Measurements from ENCODE around the gene USP36.
"Not testable (repeated sequence)": the region's sequence is repeated elsewhere in the genome, so short reads cannot be mapped to it uniquely, and the experiment has no call there.

The USP36 gene

DNA sequence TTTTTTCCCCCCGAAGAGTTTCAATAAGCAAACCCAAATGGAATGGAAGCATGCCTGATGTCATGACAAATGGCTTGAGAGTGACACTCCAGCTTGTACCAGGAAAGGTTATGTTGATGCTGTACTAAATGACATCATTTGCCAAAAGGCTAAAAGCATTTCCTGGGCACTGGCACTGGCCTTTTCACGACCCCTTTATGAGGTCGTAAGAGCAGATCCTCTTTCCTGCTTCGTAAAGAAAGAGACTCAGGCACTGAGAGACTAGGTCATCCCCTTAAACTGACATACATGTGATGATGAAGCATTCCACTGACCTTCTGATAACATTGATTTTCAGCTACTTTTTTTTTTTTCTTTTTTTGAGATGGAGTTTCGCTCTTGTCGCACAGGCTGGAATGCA lies 31.9 kb upstream of the USP36 start:
- DNase-seq (ENCODE audit: low read depth) = no peak

DNA sequence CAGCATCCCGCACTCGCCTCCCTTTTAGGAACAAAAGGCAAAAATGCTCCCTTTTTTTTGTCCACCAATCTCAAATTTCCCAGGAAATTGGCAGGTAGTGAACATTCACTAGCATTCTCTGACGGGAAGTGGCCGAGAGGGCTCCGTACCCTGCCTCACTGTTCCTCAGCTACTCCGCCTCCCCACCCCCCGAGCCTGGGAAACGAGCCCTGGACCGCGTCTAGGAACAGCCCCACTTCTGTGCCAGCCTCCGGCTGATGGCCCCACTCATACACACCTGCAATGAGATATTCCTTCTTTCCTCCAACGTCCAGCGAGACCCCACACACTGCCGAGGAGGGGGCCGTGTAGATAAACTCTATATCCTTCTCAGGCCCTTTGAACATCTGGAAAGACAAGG lies 30.0 kb upstream of the USP36 start:
- DNase-seq (ENCODE audit: low read depth) = no peak

- DNase-seq (ENCODE audit: low read depth) = no peak
Observed at GRCh38 chr17:78868391-78868790, 27.8 kb upstream of the USP36 start.

GRCh38 chr17:78867046-78867445 lies 26.4 kb upstream of the USP36 start:
- not testable (repeated sequence) for DNase-seq (ENCODE audit: low read depth)

DNA sequence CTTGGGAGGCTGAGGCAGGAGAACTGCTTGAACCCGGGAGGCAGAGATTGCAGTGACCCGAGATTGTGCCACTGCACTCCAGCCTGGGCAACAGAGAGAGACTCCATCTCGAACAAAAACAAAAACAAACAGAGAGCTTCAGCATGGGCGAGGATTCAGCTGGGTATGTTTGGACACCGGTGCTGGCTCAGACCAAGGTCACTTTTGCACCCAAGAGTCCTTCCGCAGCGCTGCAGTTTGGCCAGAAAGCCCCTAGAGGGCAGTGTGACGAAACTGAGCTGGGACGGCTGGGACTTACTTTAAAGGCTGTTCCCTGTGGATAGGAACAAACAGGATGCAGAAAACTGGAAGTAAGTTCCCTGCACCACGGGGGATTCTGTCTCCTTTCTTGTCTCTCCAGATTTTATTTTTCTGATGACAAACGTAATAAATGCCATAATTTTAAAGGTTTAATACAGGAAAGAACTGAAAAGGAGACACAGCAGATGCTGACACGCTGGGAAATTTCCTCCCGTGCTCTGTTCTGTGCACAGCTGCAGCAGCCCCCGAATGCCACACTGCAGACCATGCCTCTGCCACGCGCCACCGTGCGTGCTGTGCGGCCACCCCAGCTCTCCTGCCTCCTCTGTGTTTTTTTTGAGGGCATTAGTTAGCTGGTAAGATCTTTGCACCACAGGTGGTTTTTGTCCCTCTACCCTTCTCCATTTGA lies 25.2 kb upstream of the USP36 start:
- DNase-seq (ENCODE audit: low read depth) = peak; percentile 47

GRCh38 chr17:78864117-78864516 lies 23.5 kb upstream of the USP36 start:
- no peak for DNase-seq (ENCODE audit: low read depth)

DNA sequence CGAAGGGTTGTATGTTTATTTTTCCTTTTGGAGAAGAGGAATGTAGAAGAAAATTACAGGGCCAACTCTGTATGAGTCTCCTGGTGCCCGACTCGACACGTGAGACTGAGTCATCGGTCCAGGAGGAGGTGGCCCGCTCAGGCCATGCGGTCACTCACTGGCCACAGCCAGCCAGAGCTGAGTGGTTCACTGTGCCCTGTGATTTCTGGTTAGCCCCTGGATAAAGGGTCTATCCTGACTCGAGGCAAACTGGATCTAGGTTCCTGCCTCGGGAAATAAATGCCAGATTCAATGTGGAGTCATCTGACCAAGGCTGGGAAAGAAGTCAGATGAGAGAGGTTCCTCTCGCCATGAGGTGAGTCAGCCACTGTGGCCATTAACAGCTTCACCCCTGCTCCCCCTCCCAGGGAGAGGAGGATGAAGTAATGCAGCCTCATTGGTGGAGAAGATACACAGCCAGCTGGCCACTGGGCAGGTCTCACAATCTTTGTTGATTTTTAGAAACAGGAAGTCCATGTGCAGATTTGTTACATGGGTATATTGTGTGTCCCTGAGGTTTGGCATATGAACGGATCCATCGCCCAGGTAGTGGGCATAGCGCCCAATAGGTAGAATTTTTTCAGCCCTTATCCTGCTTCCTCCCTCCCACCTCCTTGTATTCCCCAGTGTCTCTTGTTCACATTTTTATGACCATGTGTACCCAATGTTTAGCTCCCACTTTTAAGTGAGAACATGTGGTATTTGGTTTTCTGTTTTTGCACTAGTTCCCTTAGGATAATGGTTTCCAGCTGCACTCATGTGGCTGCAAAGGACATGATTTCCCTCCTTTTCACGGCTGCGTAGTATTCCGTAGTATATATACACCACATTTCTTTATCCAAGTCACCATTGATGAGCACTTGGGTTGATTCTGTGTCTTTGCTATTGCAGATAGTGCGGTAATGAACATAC lies 21.7 kb upstream of the USP36 start:
- no peak for DNase-seq (ENCODE audit: low read depth)

DNA sequence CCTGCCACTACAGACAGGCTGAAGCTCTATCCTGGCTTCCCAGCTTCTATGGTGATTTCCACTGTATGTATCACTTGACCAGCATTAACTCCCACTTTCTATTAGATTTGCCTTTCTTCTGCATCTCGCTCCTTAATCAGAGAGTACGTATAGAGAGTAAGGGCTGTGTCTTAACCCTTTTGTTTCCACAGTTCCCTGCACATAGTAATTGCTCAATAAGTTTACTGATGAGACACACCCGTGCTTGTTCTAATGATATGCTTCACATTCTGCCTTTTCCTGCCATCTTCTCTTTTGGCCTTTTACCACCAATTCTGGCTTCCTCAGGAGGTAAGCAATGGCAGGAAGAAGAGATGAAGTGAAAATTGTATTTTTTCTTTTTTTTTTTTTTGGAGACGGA lies 20.6 kb upstream of the USP36 start:
- DNase-seq (ENCODE audit: low read depth) = no peak

DNA sequence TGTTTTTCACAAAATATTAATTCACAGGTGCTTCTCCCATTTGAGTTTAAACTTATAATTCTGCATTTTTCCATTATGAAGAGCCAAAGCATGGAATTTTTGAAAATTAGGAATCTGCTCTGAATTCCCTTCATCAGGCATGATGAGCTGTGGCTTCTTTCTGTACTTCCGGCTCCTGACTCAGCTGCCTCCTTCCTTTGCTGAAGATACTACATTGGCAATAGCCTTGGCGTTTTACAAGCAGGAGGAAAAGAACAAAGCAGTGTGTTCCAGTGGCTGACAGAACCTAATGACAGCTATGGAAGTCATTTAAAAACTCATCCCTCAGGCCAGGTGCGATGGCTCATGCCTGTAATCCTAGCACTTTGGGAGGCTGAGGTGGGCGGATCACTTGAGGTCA lies 18.4 kb upstream of the USP36 start:
- DNase-seq (ENCODE audit: low read depth) = no peak

- DNase-seq (ENCODE audit: low read depth) = no peak
Observed at GRCh38 chr17:78857266-78857665, 16.7 kb upstream of the USP36 start.

GRCh38 chr17:78855561-78856165 lies 15.0 kb upstream of the USP36 start:
- no peak for DNase-seq (ENCODE audit: low read depth)

DNA sequence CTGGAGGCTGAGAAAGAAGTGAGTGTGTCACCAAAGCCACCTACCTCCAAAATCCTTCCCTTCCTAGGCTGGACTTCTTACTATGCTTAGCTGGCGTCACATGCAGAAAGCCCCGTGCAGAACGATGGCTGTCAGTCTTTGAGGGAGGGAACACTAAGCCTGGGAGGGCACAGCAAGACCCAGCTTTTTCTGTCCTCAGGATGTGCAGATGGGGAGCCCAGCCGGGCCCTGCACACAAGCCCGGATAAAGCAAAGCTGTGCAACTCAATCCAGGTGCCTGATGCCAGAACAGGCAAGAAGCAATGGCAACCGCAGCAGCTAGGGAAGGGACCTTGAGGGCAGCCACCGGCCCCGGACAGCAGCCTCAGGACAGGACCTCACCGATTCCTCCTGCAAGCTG lies 13.9 kb upstream of the USP36 start:
- DNase-seq (ENCODE audit: low read depth) = no peak

DNA sequence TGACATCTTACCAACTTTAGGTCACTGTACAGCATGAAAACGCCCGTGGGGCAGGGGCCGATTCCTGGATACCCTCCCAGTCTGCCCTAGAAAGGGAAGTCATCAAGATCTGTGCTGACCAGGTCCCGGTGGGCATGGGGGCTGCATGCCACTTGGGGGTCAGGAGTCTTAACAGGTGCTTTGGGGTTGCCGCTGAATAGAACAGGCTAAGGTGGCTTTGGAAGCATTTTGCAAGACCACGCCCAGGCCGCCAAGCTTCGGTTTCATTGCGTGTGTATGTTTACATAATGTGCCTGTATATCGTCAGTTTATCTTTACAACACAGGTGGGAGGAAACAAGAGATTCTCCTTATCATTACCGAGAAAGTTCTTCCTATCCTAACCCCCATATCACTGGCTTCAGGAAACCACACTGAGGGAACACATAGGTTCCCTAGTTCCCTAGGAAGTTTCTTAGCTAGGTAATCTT lies 13.3 kb upstream of the USP36 start:
- DNase-seq (ENCODE audit: low read depth) = no peak

GRCh38 chr17:78852709-78853121 lies 12.1 kb upstream of the USP36 start:
- no peak for DNase-seq (ENCODE audit: low read depth)

DNA sequence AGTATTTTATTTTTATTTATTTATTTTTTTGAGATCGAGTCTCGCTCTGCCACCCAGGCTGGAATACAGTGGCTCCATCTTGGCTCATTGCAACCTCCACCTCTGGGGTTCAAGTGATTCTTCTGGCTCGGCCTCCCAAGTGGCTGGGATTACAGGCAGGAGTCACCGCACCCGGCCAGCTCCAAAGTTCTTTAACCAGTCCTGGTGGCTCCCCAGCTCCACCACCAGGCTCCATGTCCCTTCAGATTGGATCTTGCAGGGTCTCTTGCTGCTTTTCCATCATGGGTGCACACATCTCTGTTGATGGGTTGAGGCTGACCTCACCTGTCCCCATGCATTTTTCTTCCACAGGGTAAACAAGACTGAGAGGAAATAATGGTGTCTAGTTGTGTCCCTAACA lies 8.4 kb upstream of the USP36 start:
- DNase-seq (ENCODE audit: low read depth) = no peak

DNA sequence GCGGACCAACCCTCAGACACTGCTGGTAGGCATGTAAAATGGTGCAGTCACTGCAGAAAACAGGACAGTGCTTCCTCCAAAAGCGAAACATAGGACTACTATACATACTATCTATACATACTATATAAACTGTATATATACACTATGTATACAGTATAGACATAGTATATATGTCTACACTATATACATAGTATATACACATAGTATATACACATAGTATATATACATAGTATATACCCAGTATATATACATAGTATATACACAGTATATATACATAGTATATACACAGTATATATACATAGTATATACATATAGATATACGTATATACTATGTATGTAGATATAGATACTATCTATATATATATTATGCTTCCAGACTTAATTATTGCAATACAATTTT lies 6.4 kb upstream of the USP36 start:
- no peak for DNase-seq (ENCODE audit: low read depth)

GRCh38 chr17:78844301-78845005 lies 3.8 kb upstream of the USP36 start:
- DNase-seq (ENCODE audit: low read depth) = no peak

DNA sequence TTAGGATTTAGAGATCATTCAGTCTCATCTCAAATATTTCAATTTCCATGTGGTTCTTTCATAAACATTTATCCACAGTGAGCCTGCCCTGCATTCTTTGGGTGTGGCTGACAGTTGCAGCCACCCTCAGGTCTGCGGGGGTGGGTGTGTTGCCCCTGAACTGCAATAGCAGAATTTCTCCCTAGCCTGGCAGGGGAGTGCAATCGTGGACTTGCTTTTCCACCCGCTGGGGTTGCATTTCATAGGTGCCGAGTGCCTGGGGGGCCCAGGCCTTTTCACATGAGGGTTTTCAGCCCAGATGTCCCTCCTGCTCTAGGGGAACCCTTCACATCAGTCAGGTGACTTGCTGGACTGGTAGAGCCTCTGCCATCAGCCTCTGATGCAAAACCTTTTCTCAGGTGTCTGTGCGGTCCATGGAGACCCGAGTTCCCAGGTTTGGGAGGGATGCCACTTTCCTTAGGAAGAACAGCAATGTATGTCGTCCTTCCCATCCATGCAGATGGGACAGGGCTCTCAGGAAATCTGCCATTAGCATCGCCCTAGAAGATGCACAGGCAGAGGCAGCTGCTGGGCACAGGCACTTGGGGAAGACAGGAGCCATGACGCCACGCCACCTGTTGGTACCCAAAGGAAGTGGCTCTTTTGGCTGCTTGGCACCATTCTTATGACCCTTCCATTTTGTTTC lies 2.4 kb upstream of the USP36 start:
- DNase-seq (ENCODE audit: low read depth) = no peak

- DNase-seq (ENCODE audit: low read depth) = no peak
Observed at GRCh38 chr17:78840530-78840779, 159 bp downstream of the USP36 start.

GRCh38 chr17:78839762-78840529 lies 668 bp downstream of the USP36 start:
- DNase-seq (ENCODE audit: low read depth) = no peak

DNA sequence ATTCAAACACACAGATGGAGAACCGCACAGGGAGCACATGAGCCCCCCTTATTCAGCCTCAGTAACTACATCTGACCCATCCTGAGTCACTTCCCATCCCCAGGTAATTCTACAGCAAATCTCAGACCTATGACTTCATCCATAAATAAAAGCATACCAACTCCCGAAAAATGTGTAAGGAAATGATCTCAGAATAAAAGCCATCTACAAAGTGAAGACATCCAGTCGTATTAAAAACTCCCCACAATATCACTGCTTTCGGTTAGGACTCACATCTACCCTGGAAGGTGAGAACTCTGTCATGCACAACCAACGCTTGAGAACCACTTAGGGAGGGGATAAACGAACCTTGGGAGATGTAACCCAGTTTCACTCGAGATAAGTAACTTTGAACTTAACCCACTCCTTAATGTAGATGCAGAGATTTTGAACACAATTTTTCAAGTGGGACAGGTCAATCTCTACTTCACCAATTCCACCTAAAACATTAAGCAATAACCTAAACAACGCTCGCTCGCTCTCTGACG lies 1.3 kb downstream of the USP36 start:
- no peak for DNase-seq (ENCODE audit: low read depth)

All from stimulated activated CD8-positive, alpha-beta memory T cell treated with anti-CD3 and anti-CD28 coated beads, Interleukin-15, amount 100 ng/mL, for 24 hours (primary cell).